OCI-LY1 (cell line): Measurements from ENCODE around the gene NT5DC2.

Source experiments
- H2AFZ ChIP-seq: fragments of 200-600 bp; sonication (generic), shearing (Covaris generic); 2 replicates; pipeline ENCODE4 v1.6.0; 2014; ENCODE audit warnings: antibody characterized with exemption, mild to moderate bottlenecking, low read length
- H3F3A ChIP-seq: fragments of 200-600 bp; sonication (generic), shearing (Covaris generic); 2 replicates; pipeline ENCODE4 v1.6.0; 2014; ENCODE audit warnings: mild to moderate bottlenecking, antibody characterized with exemption, low read length, moderate library complexity; ENCODE audit not compliant: insufficient read depth
- H3K27ac ChIP-seq: fragments of 200-600 bp; sonication (generic); 2 replicates; pipeline ENCODE4 v1.5.1; 2014; ENCODE audit warnings: low read length, mixed run types, mild to moderate bottlenecking, low read depth; ENCODE audit not compliant: poor library complexity, severe bottlenecking
- H3K27me3 ChIP-seq: fragments of 200-600 bp; sonication (generic); 2 replicates; pipeline ENCODE4 v1.6.0; 2014; ENCODE audit warnings: antibody characterized with exemption, mild to moderate bottlenecking, low read length, moderate library complexity; ENCODE audit not compliant: insufficient read depth
- H3K36me3 ChIP-seq: fragments of 200-600 bp; sonication (generic); 2 replicates; pipeline ENCODE4 v1.6.1; 2014; ENCODE audit warnings: mild to moderate bottlenecking, antibody characterized with exemption, low read length, moderate library complexity, mixed read lengths; ENCODE audit not compliant: insufficient read depth
- H3K4me1 ChIP-seq: fragments of 200-600 bp; sonication (generic); 2 replicates; pipeline ENCODE4 v1.5.1; 2014; ENCODE audit warnings: mild to moderate bottlenecking, low read length, moderate library complexity; ENCODE audit not compliant: insufficient read depth, severe bottlenecking
- H3K4me2 ChIP-seq: fragments of 200-600 bp; sonication (generic), shearing (Covaris generic); 2 replicates; pipeline ENCODE4 v1.6.1; 2014; ENCODE audit warnings: low read length
- H3K4me3 ChIP-seq: fragments of 200-600 bp; sonication (generic); 2 replicates; pipeline ENCODE4 v1.5.1; 2014; ENCODE audit warnings: low read length, low read depth, mild to moderate bottlenecking, mixed read lengths; ENCODE audit not compliant: poor library complexity, severe bottlenecking
- H3K79me2 ChIP-seq: fragments of 200-600 bp; shearing (Covaris generic); 2 replicates; pipeline ENCODE4 v1.6.1; 2016; ENCODE audit warnings: mixed run types, low read length, mixed read lengths; ENCODE audit not compliant: insufficient read depth
- H3K9ac ChIP-seq: fragments of 200-600 bp; sonication (generic), shearing (Covaris generic); 2 replicates; pipeline ENCODE4 v1.6.1; 2014; ENCODE audit warnings: mild to moderate bottlenecking, low read length, mixed read lengths
- H3K9me2 ChIP-seq: fragments of 200-600 bp; sonication (generic), shearing (Covaris generic); 2 replicates; pipeline ENCODE4 v1.6.1; 2014; ENCODE audit warnings: low read depth, mild to moderate bottlenecking, low read length, mixed read lengths
- H3K9me3 ChIP-seq: fragments of 200-600 bp; shearing (Covaris generic); 2 replicates; pipeline ENCODE4 v1.6.1; 2014; ENCODE audit warnings: low read length, mixed read lengths
- H4K20me1 ChIP-seq: fragments of 200-600 bp; sonication (generic), shearing (Covaris generic); 2 replicates; pipeline ENCODE4 v1.6.0; 2016; ENCODE audit warnings: mild to moderate bottlenecking, low read length; ENCODE audit not compliant: insufficient read depth
- CTCF ChIP-seq: fragments of 200-600 bp; sonication (generic), shearing (Covaris generic); IDR thresholded peaks from 2 replicates; pipeline ENCODE4 v1.5.1; 2017; ENCODE audit warnings: mild to moderate bottlenecking, antibody characterized with exemption, low read length, moderate library complexity, mixed read lengths
- EZH2 ChIP-seq: fragments of 200-600 bp; sonication (generic), shearing (Covaris generic); IDR thresholded peaks from 2 replicates; pipeline ENCODE4 v1.8.0; 2017; ENCODE audit warnings: borderline replicate concordance, mixed run types, mild to moderate bottlenecking, antibody characterized with exemption, low read length, moderate library complexity, mixed read lengths

The NT5DC2 gene

GRCh38 chr3:52524752-52525679 is 8.6 kb downstream of the NT5DC2 start:
- Histone ChIP-seq H3K27me3 (no peaks in the 10 kb centered on the region), H3K27ac (no peak overlapping the region), H4K20me1 (no peaks in the 10 kb centered on the region), H3K4me1 (no peaks in the 10 kb centered on the region), H3K9me2 (no peaks in the 10 kb centered on the region), H3K36me3 (peaks cover 51% of the 10 kb centered on the region), H3K9me3 (no peaks in the 10 kb centered on the region), H3K9ac (no peak overlapping the region), H2AFZ (no peak overlapping the region), H3F3A (no peaks in the 10 kb centered on the region), H3K4me3 (no peak overlapping the region), H3K4me2 (no peak overlapping the region), H3K79me2 (no peaks in the 10 kb centered on the region)
- TF ChIP-seq EZH2 (no peak), CTCF (no peak)

GRCh38 chr3:52524258-52524751 is 9.4 kb downstream of the NT5DC2 start:
- no peak overlapping the region for H3K9ac ChIP-seq
- no peaks in the 10 kb centered on the region for H3K4me1 ChIP-seq
- no peaks in the 10 kb centered on the region for H3K27me3 ChIP-seq
- no peak overlapping the region for H2AFZ ChIP-seq
- peaks cover 51% of the 10 kb centered on the region for H3K36me3 ChIP-seq
- no peaks in the 10 kb centered on the region for H4K20me1 ChIP-seq
- no peak overlapping the region for H3K27ac ChIP-seq
- H3K4me2 ChIP-seq: no peak overlapping the region
- no peak for TF ChIP-seq EZH2
- no peak for TF ChIP-seq CTCF
- H3K4me3 ChIP-seq: no peak overlapping the region
- H3K9me3 ChIP-seq: no peaks in the 10 kb centered on the region
- H3F3A ChIP-seq: no peaks in the 10 kb centered on the region
- no peaks in the 10 kb centered on the region for H3K9me2 ChIP-seq
- no peaks in the 10 kb centered on the region for H3K79me2 ChIP-seq

GRCh38 chr3:52523386-52524257 is 10.0 kb downstream of the NT5DC2 start:
- Histone ChIP-seq H3K4me2 (no peak overlapping the region), H3K27me3 (no peaks in the 10 kb centered on the region), H3K9me2 (no peaks in the 10 kb centered on the region), H3K79me2 (no peaks in the 10 kb centered on the region), H3K27ac (no peak overlapping the region), H3K9ac (no peak overlapping the region), H3K4me3 (no peak overlapping the region), H4K20me1 (no peaks in the 10 kb centered on the region), H3K4me1 (no peaks in the 10 kb centered on the region), H3F3A (no peaks in the 10 kb centered on the region), H3K36me3 (peaks cover 45% of the 10 kb centered on the region), H3K9me3 (no peaks in the 10 kb centered on the region), H2AFZ (no peak overlapping the region)
- TF ChIP-seq CTCF (no peak), EZH2 (no peak)
